ENCODE measurements around the gene GIGYF2.
"Not testable (repeated sequence)": the region's sequence is repeated elsewhere in the genome, so short reads cannot be mapped to it uniquely, and the experiment has no call there.

GIGYF2 gene

DNA sequence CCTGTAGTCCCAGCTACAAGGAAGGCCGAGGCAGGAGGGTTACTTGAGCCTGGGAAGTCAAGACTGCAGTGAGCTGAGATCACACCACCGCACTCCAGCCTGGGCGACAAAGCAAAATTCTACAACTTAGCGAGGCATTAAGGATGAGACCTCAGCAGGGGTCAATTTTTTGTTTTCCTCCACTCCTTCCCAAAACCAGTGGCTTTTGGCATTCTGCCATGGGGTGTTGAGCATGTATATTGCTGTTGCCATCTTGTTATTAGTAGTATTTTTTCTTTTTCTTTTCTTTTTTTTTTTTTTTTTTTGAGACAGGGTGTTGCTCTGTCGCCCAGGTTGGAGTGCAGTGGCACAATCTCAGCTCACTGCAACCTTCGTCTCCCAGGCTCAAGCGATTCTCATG lies 8.9 kb upstream of the GIGYF2 start:
- no peak for DNase-seq

DNA sequence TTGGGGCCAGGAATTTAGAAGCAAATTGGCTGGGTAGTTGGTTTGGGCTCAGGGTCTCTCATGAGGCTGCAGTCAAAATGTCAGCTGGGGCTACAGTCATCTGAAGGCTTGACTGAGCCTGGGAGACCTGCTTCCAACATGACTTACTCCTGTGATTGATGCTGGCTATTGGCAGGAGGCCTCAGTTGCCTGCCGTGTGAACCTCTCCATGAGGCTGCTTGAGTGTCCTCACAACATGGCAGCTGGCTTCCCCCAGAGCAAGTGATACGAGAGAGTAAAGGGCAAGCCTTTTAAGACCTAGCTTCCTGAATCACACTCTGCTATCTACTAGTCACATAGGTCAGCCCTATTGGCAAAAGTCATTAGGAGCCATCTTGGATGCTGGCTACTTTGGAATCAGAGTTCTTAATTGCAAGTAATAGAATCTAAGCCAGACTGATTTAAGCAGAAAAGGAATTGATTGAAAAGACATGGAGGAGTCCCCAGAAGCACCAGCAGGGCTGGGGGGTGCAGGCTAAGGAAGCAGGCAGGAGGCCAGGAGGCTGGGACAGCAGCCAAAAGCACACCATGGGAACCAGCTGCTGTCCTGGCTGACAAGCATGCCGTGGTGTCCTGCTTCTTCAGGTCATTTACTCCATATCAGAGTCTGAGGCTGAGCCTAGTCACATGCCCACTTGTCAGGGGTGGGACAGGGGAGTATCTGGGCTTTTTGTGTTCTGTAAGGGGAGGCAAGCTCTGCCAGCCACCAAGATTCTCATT lies 7.8 kb upstream of the GIGYF2 start:
- DNase-seq = no peak

DNA sequence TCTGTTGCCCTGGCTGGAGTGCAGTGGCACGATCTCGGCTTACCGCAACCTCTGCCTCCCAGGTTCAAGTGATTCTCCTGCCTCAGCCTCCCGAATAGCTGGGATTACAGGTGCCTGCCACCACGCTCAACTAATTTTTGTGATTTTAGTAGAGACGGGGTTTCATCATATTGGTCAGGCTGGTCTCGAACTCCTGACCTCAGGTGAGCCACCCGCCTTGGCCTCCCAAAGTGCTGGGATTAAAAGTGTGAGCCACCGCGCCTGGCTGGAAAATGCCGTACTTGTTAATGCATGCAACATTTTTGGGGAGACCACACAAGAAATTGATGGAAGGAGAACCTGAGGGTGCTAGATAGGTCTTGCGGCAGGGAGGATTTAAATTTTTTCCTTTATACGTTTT lies 6.0 kb upstream of the GIGYF2 start:
- not testable (repeated sequence) for DNase-seq

DNA sequence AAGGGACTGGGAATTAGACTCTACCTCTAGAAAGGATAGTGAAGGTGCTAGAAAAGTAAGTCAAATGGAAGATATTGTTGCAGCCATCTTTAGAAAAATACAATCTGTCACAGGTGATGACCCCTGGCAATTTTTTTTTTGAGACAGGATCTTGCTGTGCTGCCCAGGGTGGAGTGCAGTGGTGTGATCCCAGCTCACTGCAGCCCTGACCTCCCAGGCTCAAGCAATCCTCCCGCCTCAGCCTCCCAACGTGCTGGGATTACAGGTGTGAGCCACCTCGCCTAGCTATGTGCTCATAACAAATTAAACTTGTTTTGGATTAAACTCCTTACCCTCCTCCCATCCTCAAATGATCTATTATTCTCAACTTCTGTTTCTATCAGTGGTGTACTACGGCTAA lies 3.8 kb upstream of the GIGYF2 start:
- no peak for DNase-seq

DNA sequence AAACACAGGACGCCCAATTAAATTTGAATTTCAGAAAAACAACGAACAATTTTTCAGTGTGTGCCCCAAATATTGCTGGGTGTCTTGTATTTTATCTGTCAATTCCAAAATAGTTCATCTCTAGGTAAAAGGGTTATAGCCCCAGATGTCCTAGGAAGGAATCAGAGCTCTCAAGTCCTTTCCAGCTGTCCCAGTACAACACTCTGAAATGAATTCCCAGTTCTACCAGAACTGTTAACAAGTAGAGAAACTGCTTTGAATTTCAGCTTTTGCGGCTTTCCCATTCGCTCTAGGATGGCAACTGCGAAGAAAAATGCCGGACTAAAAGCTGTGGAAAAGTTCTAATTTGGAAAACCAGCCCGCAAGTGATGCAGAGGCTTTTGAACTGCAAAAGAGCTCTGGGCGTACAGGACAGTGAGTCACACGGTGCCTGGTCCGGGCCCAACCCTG lies 497 bp upstream of the GIGYF2 start:
- DNase-seq = no peak

DNA sequence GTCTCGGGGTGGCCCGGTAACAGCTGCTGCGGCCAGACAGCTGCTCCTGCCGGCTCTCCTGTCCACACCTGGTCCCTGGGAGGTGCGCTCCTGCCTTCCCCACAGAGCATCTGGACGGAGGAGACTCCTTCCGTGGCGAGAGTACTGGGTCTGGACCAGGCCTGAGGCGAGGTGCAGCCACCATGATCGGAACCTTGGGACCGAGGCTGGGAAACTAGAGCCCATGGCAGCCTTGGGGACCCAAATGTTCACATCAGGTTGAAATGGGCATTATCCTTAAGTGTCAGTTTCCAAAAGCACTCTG lies 628 bp downstream of the GIGYF2 start:
- no peak for DNase-seq

DNA sequence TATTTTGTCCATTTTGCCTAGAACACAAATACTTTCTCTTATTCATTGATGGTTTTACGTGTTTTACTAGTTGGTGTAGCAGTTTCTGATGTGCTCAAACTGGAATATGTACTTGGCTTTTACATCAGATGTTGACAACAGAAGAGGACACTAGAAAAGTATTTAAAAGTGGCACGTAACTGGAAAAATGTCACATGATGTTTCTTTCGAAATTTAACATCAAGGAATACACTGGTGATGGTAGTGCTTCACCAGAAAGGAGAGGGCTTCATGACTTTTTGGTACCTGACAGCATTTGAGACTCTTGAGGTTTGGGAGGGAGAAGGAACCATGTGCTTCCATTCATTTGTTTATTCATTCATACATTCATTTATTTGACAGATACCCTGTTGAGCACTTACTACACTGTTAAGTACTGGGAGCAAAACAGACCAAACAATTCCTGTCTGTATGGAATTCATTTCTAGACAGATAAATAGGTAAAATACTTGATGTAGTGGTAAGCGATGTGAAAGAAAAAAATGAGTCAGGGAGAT lies 1.5 kb downstream of the GIGYF2 start:
- DNase-seq = no peak

DNA sequence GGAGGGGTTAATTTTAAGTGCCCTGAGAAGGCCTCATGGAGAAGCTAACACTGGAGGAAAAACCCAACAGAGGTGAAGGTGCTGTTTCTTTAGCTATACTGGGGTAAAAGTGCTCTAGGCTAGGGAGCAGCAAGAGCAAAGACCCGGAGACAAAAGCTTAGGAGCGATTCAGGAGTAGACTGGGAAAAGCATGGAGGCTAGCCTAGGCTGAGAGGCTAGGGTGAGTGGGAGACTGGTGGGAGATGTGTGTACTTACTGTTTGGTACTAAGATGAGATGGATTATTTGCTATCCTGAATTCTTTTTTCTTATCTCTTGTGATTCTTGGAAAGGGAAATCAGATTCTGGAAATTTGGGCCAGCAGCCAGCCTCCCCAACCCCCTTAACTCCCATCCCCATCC lies 2.0 kb downstream of the GIGYF2 start:
- DNase-seq = no peak

DNA sequence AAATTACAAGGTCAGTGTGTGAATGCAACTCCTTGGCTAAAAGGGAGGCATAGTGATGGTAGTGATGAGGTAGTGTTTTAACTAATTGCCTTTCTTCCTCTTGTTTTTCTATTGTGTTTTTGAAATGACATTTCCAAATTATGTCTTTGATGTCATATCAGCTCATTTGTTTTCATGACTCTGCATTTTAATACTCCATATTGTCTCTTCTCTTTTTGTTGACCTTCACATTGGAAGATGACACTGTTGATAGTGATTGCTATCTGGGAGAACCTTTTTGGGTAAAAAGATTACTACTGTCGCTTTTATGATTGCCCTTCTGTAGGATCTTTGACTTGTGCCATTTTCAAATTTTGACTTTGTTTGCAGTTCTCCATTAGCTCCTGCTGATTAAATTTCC lies 3.0 kb downstream of the GIGYF2 start:
- DNase-seq = no peak

DNA sequence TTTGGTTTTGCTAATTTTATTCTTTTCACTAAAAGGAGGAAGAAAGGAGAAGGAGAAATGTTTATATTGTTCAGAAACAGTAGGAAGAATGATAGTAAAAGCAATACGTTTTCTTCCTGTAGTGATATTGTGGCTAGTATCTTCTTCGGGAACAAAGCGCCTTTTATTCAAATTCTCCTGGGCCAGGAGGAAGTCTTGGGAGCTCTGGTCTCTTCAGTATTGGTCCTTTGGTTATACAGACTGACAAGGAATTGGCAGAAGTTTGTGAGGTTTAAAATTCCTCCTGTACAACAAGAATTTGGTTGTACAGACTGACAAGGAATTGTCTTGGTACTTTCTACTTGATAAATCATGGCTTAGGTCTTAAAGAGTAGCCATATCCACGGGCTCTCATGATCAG lies 9.9 kb downstream of the GIGYF2 start:
- DNase-seq = no peak

DNA sequence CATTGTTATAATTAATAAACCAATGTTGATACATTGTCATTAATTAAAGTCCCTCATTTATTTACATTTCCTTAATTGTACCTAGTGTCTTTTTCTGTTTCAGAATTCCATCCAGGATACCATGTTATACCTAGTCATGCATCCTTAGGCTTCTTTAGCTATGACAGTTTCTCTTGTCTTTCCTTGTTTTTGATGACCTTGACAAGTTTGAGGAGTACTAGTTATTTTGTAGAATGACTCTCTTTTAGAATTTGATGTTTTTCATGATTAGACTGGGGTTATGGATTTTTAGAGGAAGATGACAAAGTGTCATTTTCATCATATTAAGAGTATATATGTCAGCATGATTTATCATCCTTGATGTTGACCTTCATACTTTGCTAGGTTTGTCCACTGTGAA lies 16.4 kb downstream of the GIGYF2 start:
- DNase-seq = no peak

DNA sequence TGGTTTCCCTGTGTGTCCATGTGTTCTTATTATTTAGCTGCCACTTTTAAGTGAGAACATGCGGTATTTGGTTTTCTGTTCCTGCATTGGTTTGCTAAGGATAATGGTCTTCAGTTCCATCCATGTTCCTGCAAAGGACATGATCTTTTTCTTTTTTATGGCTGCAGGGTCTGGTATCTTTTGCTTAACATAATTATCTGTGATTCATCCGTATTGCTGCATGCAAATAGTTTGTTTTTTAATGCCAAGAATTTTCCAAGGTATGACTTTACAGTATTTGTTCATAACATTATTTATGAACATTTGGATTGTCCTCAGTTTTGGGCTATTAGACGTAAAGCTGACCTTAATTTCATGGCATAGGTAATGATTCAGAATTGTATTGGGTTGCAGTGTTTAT lies 17.8 kb downstream of the GIGYF2 start:
- DNase-seq = no peak

DNA sequence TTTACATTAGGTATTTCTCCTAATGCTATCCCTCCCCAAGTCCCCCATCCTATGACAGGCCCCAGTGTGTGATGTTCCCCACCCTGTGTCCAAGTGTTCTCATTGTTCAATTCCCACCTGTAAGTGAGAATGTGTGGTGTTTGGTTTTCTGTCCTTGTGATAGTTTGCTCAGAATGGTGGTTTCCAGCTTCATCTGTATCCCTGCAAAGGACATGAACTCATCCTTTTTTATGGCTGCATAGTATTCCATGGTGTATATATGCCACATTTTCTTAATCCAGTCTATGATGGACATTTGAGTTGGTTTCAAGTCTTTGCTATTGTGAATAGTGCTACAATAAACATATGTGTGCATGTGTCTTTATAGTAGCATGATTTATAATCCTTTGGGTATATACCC lies 22.9 kb downstream of the GIGYF2 start:
- DNase-seq = not testable (repeated sequence)

DNA sequence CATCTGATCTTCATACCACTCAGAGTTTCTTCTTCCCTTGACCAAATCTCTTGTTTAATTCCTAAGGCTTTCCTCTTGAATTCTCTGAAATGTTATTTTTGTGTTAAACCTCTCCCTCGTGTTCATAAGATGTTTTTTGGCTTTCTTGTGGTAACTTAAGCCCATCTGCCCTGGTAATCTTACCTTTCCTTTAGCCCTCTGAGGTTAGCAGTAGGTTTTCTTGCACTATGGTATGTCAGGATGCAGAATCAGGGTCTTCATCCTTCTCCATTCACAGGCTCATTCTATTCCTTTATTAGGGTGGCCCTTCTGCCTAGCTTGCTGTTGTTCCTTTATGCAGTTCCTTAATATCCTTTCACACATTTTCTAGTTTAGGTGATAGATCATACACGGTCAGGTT lies 24.1 kb downstream of the GIGYF2 start:
- no peak for DNase-seq

DNA sequence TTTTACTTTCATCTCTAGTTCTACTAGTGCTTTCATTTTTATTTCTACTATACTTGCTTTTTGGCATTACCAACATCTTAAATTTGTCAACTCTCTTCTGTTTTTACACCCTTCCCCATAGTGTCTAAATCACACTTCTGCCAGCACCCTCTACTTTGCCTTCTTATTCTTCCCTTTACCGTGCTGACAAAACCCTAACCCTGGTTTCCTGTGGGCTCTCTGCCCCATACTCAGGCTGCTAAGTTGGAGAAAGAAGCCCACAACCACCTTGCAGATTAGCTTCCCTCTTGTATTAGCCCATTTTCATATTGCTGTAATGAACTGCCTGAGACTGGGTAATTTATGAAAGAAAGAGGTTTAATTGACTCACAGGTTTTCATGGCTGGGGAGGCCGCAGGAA lies 24.8 kb downstream of the GIGYF2 start:
- no peak for DNase-seq

DNA sequence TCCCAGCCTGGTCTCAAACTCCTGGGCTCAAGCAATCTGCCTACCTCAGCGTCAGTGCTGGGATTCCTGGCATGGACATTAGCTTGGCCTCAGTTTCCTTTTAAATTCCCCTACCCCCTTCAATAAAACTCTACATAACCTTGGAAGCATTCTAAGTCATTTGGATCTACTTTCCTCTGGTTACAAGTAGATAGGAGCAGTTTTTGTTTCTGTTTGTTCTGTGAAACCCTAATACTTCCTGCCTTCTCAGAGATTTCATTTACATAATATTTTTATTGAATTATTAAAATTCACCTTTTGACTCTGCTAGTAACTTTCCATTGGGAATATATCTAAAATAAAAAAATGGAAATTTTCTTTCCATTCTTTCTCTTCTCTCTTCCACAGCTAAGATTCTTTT lies 25.9 kb downstream of the GIGYF2 start:
- DNase-seq = no peak

DNA sequence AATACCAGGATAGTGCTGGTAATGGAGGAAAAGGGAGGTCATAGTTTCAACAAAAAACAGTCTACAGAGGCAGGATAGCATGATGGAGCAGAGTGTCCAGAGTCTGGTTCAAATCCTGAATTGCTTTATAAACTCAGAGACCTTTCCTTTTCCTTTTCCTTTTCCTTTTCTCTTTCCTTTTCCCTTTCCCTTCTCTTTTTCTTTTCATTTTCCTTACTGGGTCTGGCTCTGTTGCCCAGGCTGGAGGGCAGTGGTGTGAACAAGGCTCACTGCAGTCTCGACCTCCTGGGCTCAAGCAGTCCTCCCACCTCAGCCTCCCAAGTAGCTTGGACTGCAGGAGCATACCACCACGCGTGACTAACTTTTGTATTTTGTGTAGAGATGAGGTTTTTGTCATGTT lies 31.7 kb downstream of the GIGYF2 start:
- DNase-seq = no peak

DNA sequence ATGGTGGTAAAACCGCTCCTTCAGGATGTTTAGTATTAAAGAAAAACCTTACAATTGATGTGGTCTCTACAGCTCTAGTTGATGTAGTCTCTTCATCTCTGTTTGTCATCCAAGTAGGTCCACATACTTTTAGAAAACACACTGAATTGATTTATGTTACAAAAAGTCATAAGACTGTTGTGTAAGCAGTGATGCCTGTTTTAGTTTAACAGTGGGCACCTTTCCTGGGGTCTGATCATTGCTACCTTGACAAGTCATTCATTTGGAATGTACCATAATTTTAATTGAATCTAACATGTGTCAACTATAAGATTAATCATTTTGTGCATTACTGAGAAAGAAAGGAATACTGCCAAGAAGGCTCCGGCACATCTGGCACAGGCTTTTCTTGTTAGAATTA lies 34.3 kb downstream of the GIGYF2 start:
- no peak for DNase-seq

DNA sequence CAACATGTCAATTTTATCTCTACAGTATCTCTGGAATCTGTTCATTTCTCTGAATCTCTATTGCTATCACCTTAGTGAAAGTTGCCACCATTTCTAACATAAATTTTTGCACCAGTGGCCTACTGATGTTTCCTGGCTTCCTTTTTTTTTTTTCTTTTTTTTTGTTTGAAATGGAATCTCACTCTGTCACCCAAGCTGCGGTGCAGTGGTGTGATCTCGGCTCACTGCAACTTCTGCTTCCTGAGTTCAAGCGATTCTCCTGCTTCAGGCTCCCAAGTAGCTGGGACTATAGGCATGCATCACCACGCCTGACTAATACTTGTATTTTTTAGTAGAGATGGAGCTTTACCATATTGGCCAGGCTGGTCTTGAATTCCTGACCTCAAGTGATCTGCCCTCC lies 44.2 kb downstream of the GIGYF2 start:
- no peak for DNase-seq

DNA sequence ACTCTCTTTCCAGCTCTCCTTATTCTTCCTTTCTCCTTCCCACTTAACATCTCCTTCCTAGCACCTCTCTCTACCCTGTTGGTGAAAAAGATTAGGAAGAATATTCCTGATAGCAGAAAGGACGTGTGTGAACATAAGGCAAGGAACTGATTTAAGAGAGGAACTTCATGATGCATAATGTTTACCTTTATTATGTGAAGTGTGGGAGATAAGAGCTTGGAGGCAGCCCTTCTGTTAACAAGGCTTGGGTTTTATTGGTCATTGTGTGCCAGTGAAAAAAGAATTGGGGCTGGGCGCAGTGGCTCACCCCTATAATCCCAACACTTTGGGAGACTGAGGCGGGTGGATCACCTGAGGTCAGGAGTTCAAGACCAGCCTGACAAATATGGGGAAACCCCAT lies 44.8 kb downstream of the GIGYF2 start:
- no peak for DNase-seq

DNA sequence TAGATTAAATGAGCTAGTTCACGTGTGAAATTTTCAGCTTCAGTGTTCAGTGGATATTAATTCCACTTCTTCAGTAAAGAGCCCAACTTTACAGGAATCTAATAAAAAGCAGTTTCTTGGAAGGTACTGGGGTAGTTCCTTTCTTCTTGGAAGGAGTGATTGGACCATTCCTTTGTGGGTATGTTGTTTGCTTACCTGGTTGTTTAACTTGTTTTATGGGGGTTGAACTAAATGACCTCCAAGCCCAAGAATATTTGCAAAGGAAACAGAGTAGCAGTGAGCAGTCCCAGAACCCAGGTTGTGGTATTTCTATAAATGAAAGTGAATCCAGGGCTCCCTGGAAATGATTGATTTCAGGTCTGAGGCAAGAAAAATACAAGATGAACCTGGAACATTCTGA lies 47.8 kb downstream of the GIGYF2 start:
- no peak for DNase-seq

DNA sequence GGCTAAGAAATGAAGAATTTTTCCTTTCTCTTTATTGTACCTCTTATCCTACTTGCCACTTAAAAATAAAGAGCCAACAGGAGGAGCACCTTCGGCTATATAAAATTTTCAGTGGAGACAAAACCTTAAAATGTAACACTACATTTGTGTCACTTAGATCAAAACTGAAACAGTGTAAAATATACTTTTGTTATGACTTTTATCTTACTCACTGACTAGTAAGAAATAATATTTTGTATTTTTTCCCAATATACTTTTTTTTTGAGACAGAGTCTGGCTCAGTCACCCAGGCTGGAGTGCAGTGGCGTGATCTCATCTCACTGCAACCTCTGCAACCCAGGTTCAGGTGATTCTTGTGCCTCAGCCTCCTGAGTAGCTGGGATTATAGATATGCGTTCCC lies 50.9 kb downstream of the GIGYF2 start:
- DNase-seq = no peak

DNA sequence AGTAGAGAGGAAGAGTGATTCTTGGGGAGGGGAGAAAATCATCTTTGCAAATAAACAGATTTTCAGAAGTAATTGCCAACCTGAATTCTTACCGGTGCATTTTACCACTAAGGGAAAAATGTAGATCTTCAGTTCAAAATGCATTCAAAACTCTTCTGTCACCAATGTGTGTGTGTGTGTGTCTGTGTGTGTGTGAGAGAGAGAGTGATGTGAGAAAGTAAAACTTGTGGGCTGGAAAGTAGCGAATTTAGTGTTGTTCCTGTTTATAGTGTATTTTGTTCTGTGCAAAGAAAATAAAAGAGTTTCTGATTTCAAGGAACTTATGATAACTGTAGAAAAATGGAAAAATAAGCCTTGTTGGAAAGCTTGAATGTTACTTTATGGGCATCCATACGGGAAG lies 52.2 kb downstream of the GIGYF2 start:
- no peak for DNase-seq

DNA sequence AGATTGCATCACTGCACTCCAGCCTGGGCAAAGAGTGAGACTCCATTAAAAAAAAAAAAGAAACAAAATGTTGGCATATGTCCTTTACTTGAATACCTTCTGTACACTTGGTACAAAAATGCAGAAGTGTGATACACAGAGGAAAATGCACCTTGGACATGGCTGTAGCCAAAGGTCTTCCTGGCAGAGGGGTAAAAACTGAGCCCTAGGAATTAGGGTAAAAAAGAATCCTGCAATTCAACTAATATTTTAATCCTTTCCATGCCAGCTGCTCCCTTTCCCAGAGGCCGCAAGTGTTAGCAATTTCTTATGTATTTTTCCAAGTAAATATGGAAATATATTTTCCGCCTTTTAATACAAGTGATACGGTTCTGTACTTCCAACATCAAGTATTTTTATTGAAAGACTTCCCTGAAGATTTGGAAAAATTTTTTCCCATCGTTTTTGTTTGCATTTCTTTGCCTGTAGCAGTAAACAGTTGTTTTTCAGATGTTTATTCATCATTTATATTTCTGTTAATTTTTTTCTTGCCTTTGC lies 53.1 kb downstream of the GIGYF2 start:
- DNase-seq = no peak

DNA sequence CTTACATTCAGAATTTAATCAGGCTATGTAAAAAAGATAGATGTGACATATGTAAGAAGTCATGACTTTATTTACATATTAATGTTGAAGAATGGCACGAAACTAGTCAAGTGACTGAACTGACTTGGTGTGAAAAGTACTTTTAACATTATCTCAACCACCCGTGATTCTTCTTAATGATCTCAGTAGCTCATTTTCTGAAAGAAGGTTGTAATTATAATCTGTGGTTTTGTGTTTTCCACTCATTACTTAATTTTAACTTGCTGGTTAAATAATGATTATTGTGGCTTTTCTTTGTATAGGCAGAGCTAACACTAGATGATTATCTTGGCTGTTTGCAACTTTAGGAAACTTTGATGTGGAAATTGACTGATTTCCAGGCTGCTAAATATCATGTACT lies 60.8 kb downstream of the GIGYF2 start:
- no peak for DNase-seq

Data from NCI-H1930 (cell line).